Measurements from ENCODE around the gene ESR1. TPM values are rescaled to one million over a fixed set of nuclear protein-coding genes. Genes with fewer than 3 reads are reported as not detected.

The ESR1 gene
- under 0.01 TPM in 1 of 2 replicates, not detected in the other for polyA plus RNA-seq (2012; rRNA removed)
- under 0.01 TPM in 1 of 2 replicates, not detected in the other for polyA plus RNA-seq (2012; cell fraction: cytosol; rRNA removed)
- polyA plus RNA-seq (2012; cell fraction: nucleus; rRNA removed) = 0.01 and 0.04 TPM in 2 replicates

- no peak within 1 kb of the TSS for H3K4me2 ChIP-seq
- H3K79me2 ChIP-seq (ENCODE audit: insufficient read depth) = no peaks in the 10 kb centered on the region
- peaks cover 37% of the 10 kb centered on the region for H3K27me3 ChIP-seq (ENCODE audit: insufficient read depth)
- H2AFZ ChIP-seq (ENCODE audit: low read depth) = no peak within 1 kb of the TSS
- peak; percentile 33 for DNase-seq
- no peaks in the 10 kb centered on the region for H3K9me2 ChIP-seq
- H3K9me3 ChIP-seq = no peaks in the 10 kb centered on the region
- H3F3A ChIP-seq (replicated peaks; ENCODE audit: insufficient read depth) = no peaks in the 10 kb centered on the region
- WGBS (ENCODE audit: low lambda C conversion rate) = 0% methylated on average over 1 of the region's 73 CpGs
- H3K36me3 ChIP-seq (replicated peaks in 1 of 2; ENCODE audit: control insufficient read depth in 1 of 2, insufficient read depth in 2 of 2, low read length in 1 of 2) = no peaks in the 10 kb centered on the region
- TF ChIP-seq TEAD4 (IDR thresholded peaks at IDR 0.05; ENCODE audit: borderline replicate concordance, insufficient read depth) = no peak
- no peak for TF ChIP-seq SIN3A (IDR thresholded peaks at IDR 0.05; ENCODE audit: borderline replicate concordance, low read depth, low read length)
- TF ChIP-seq SMC3 (IDR thresholded peaks at IDR 0.05; ENCODE audit: low read depth, low read length) = no peak
- no peak for TF ChIP-seq TCF12 (IDR thresholded peaks at IDR 0.05)
- no peak for TF ChIP-seq JUND (IDR thresholded peaks at IDR 0.05)
- TF ChIP-seq EZH2phosphoT487 (IDR thresholded peaks at IDR 0.05; ENCODE audit: borderline replicate concordance, low read depth) = no peak
- TF ChIP-seq FOXJ3 (CRISPR knock-in tag; IDR thresholded peaks at IDR 0.05) = no peak
- TF ChIP-seq TAF1 (IDR thresholded peaks at IDR 0.05; ENCODE audit: borderline replicate concordance, low read depth, low read length) = no peak
- TF ChIP-seq MXI1 (IDR thresholded peaks at IDR 0.05; ENCODE audit: low read depth, low read length) = no peak
- no peak for TF ChIP-seq REST (IDR thresholded peaks at IDR 0.05; ENCODE audit: low read depth, low read length)
- TF ChIP-seq RCOR1 (IDR thresholded peaks at IDR 0.05; ENCODE audit: low read length) = no peak
- TF ChIP-seq FOSL2 (IDR thresholded peaks at IDR 0.05; ENCODE audit: borderline replicate concordance, low read depth) = no peak
- TF ChIP-seq YY1 (IDR thresholded peaks at IDR 0.05; ENCODE audit: low read depth) = no peak
- no peak for TF ChIP-seq FOXM1 (IDR thresholded peaks at IDR 0.05; ENCODE audit: low read depth)
- no peak for TF ChIP-seq USF1 (IDR thresholded peaks at IDR 0.05; ENCODE audit: borderline replicate concordance, low read depth)
- TF ChIP-seq NRF1 (IDR thresholded peaks at IDR 0.05; ENCODE audit: low read depth, low read length) = no peak
- TF ChIP-seq RXRA (IDR thresholded peaks at IDR 0.05; ENCODE audit: borderline replicate concordance, low read depth) = no peak
- no peak for TF ChIP-seq ELF1 (IDR thresholded peaks at IDR 0.05)
- H3K4me3 ChIP-seq (ENCODE audit: low read depth in 2 of 2, low read length in 1 of 2) = no peak within 1 kb of the TSS
- ChIA-PET CTCF (interaction anchor here (1.2 kb wide), 1 partner anchor 9 kb away, joined by 3 read pairs; no protein-coding TSS in a partner anchor), POLR2A (no interaction called here)
- no peak within 1 kb of the TSS for H3K27ac ChIP-seq (ENCODE audit: low read depth in 2 of 2, low read length in 1 of 2)
- no peaks in the 10 kb centered on the region for H3K4me1 ChIP-seq (ENCODE audit: control insufficient read depth in 1 of 2, insufficient read depth in 2 of 2, low read depth in 1 of 2, low read length in 1 of 2)
- no peaks in the 10 kb centered on the region for H4K20me1 ChIP-seq (ENCODE audit: insufficient read depth)
- no peak within 1 kb of the TSS for H3K9ac ChIP-seq
Measured at GRCh38 chr6:151807513-151808370, at the start of gene ESR1. Gene ESR1 (plus strand): TSS chr6:151807682. CDS start chr6:151807913, 231 bp downstream.

Measured in SK-N-SH (cell line).